Left lung (tissue), 10 donors: ENCODE results near the gene CCDC167. TPM values are rescaled to one million over a fixed set of nuclear protein-coding genes. Genes with fewer than 3 reads are reported as not detected.
"Not testable (repeated sequence)": the region's sequence is repeated elsewhere in the genome, so short reads cannot be mapped to it uniquely, and the experiment has no call there.

Experiments
- ATAC-seq: fragments of 200-7000 bp; cut with Tn5 transposase; one replicate; pipeline ENCODE4 v1.9.1; 2020; ENCODE audit warnings: moderate library complexity
- DNase-seq, 4 donors: peaks; one replicate each; pipeline ENCODE4 v3.0.0-alpha.2; 2013 to 2020
- H3K27ac ChIP-seq, 2 donors: fragments of 200-600 bp; sonication (generic) in 1 of 2; one replicate each; pipeline versions ENCODE4 v1.5.0 to v1.8.0; 2020 to 2021
- H3K27me3 ChIP-seq, 2 donors: fragments of 200-600 bp; sonication (generic) in 1 of 2; one replicate each; pipeline versions ENCODE4 v1.5.0 to v1.8.0; 2020 to 2021
- H3K36me3 ChIP-seq, 2 donors: fragments of 200-600 bp; sonication (generic) in 1 of 2; one replicate each; pipeline versions ENCODE4 v1.5.0 to v1.8.0; 2020 to 2021
- H3K4me1 ChIP-seq, 2 donors: fragments of 200-600 bp; one replicate each; pipeline ENCODE4 v1.8.0; 2021
- H3K4me3 ChIP-seq, 2 donors: fragments of 200-600 bp; sonication (generic) in 1 of 2; one replicate each; pipeline versions ENCODE4 v1.5.0 to v1.8.0; 2020 to 2021; ENCODE audit warnings: mild to moderate bottlenecking in 1 of 2
- H3K9me3 ChIP-seq, 2 donors: fragments of 200-600 bp; sonication (generic) in 1 of 2; one replicate each; pipeline versions ENCODE4 v1.5.0 to v1.8.0; 2020 to 2021
- intact Hi-C, 2 donors: fragments of 100-400 bp; cut with DNase I; formaldehyde crosslinking; loops; one replicate each; pipeline versions ENCODE4 v1.11.2 to v1.14.2; 2022
- polyA plus RNA-seq, 6 donors: library from polyadenylated mRNA; unstranded; fragments of 120-200 nt; gene quantifications; one replicate each; pipeline ENCODE4 v1.2.1, GENCODE V29; 2013; ENCODE audit not compliant: insufficient read length in 6 of 6
- total RNA-seq, 2 donors: library from RNA; stranded (reverse); fragmentation: NEBNext Ultra II Directional; extraction: Animal tissue kit (Norgen Biotek cat#: 25700); gene quantifications; one replicate each; pipeline ENCODE4 v1.2.1, GENCODE V29; 2021
- TF ChIP-seq, protein P1 (sequence below), 2 donors: fragments of 200-600 bp; sonication (generic) in 1 of 2; IDR thresholded peaks; one replicate each; pipeline versions ENCODE4 v1.5.0 to v1.8.0; 2021; ENCODE audit warnings: antibody characterized with exemption in 2 of 2
- donor health status: DM: no; HTN: yes; CAD: no.
- donor health status: DM: no; HTN: no; CAD: no.

The CCDC167 gene
- total and polyA plus RNA-seq, 8 donors = 18.2 to 25.2 (median 23.7) TPM

DNA sequence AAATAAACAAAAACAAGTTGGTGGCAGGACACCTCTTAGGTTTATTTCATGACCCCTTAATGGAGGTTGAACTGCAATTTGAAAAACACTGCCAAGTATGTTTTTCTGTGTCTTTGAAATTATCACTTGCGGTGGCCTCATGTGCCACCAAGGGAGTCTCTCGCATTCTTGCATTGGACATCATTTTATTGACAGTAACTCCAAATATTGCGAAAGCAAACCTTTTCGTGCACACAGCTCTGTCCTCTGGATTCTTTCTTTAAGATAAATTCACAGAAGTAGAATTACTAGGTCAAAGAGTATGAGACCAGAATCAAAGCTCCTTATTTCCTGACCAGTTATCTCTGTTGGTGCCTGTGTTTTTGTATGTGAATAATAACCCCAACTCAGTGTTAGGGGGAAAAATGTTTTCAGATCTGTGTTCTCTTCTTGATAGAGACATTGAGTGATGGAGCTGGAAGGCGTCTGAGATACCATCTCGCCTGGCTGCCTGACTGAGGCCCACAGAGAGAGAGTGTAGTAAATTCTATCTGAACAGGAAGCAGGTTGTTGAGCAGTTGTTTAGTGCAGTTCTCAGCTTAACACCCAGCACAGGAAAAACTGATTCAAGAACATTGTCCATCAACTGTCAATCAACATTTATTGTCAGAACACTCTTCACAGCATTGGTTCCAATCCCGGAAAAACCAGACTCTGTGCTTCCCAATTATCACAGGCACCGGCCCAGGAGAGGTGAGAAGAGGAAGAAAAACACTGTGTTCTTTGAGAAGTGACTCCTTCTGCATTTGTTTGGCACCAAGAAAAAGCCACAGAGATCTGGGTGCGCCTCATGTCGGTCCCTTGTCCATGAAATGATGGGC, 2.2 kb upstream of the CCDC167 start:
- ATAC-seq (no peak), DNase-seq (no peak)
- H3K36me3 ChIP-seq = no peaks in the 10 kb centered on the region
- H3K4me3 ChIP-seq = no peak overlapping the region
- peak overlapping the region in 1 of 2 donors; percentile 41 for H3K27ac ChIP-seq
- H3K4me1 ChIP-seq = peaks cover 3 to 15% of the 10 kb centered on the region in 2 donors
- TF ChIP-seq, protein P1, sequence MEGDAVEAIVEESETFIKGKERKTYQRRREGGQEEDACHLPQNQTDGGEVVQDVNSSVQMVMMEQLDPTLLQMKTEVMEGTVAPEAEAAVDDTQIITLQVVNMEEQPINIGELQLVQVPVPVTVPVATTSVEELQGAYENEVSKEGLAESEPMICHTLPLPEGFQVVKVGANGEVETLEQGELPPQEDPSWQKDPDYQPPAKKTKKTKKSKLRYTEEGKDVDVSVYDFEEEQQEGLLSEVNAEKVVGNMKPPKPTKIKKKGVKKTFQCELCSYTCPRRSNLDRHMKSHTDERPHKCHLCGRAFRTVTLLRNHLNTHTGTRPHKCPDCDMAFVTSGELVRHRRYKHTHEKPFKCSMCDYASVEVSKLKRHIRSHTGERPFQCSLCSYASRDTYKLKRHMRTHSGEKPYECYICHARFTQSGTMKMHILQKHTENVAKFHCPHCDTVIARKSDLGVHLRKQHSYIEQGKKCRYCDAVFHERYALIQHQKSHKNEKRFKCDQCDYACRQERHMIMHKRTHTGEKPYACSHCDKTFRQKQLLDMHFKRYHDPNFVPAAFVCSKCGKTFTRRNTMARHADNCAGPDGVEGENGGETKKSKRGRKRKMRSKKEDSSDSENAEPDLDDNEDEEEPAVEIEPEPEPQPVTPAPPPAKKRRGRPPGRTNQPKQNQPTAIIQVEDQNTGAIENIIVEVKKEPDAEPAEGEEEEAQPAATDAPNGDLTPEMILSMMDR (IDR thresholded peaks at IDR 0.05) = no peak
- no peaks in the 10 kb centered on the region for H3K9me3 ChIP-seq
- H3K27me3 ChIP-seq = no peaks in the 10 kb centered on the region
- intact Hi-C loops = no loop called here

DNA sequence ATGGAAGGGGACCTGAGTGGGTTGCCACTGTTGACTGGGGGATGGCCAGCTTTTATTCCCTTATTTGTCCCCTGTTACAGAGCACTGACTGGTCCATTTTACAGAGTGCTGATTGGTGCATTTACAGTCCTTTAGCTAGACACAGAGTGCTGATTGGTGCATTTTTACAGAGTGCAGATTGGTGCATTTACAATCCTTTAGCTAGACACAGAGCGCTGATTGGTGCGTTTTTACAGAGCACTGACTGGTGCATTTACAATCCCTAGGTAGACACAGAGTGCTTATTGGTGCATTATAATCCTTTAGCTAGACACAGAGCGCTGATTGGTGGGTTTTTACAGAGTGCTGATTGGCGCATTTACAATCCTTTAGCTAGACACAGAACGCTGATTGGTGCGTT, 1.2 kb upstream of the CCDC167 start:
- H3K27ac ChIP-seq, H3K27me3 ChIP-seq, H3K4me3 ChIP-seq, DNase-seq, ATAC-seq, intact Hi-C loops, H3K36me3 ChIP-seq, H3K9me3 ChIP-seq: not testable (repeated sequence)
- peaks cover 3 to 15% of the 10 kb centered on the region in 2 donors for H3K4me1 ChIP-seq

DNA sequence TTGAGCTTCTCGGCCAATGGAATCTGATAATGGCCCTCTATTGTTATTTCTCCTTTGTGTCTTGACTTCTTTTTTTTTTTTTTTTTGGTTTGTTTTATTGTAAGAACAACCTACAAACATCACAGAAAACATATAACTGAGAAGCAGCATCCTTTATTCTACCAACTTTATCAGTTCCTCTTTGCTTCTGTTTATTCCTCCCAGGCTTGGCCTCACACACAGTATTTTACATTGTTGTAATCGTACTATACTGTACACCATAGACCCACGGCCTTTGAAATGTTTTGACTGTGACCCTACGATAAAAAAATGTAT, 558 bp upstream of the CCDC167 start:
- no peaks in the 10 kb centered on the region for H3K36me3 ChIP-seq
- peak overlapping the region; percentile 59 to 76 for H3K4me3 ChIP-seq
- DNase-seq = no peak
- intact Hi-C loops = no loop called here
- ATAC-seq = no peak
- no peaks in the 10 kb centered on the region for H3K9me3 ChIP-seq
- TF ChIP-seq, protein P1 (IDR thresholded peaks at IDR 0.05) = no peak
- H3K4me1 ChIP-seq = peaks cover 3 to 15% of the 10 kb centered on the region in 2 donors
- peak overlapping the region in 1 of 2 donors; percentile 50 for H3K27ac ChIP-seq
- no peaks in the 10 kb centered on the region for H3K27me3 ChIP-seq

DNA sequence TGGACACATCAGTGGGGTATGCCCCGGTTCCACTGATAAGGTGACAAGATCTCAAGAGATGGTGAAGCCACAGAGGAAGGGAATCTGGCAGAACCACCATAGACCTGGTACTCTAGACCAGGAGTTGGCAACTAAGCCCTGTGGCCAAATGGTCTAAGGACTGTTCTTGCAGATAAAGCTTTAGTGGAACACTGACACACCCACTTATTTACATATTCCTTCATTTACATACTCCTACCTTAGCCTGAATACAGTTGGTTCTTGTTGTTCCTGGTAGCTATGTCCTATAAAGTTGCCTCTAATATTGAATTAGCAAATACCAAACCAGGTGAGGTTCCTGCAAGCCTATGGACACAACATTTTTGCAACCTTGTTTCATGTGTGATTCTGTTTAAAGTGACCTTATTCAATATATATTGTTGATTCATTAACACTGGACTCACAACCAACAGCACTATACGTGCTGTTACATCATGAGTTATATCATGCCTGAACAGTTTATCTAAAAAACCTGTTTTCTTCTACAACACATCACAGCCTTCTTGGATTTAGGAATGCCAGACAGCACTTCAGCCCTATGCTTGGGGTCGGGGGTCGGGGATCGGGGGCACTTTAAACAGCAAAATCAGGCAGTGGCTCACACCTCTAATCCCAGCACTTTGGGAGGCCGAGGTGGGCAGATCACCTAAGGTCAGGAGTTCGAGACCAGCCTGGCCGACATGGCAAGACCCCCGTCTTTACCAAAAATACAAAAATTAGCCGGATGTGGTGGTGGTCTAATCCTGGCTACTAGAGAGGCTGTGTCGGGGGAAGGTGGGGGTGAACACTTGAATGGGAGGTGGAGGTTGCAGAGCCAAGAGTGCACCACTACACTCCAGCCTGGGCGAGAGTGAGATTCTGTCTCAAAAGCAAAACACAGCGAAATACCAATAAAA, 2.5 kb downstream of the CCDC167 start:
- intact Hi-C loops = no loop called here
- ATAC-seq = no peak

DNA sequence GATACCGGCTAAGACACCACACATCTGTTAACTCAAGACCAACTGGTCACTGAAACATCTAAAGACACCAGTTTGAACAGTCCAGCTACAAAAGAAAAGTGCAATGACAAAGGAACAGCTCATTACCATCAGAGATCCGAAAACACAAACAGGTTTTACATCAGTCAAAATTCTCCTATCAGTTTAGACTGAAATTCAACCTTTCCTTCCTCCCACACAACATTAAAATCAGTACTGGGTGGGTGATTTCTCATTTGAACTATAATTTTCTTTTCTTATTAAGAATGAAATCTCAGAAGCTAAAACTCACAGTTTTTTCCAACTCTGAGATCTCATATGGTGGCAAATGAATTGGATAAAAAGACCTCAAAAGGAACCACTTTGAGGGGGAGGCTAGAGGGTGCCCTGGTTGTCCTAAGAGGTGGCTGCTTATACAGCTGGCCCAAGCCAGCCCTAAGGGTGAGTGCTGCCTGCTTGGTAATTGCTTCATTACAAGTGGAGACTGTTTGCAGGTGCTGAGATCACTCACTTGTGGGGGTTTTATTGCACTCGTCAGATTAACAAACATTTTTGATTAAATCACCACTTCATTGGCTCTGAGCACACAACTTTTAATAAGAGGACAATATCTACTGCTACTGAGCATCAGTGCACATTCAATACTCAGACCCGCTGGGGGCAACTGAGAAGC, 4.3 kb downstream of the CCDC167 start:
- intact Hi-C loops = no loop called here
- Histone ChIP-seq H3K27ac (no peak overlapping the region), H3K9me3 (no peaks in the 10 kb centered on the region), H3K4me1 (peaks cover 3 to 16% of the 10 kb centered on the region in 2 donors), H3K4me3 (no peak overlapping the region), H3K27me3 (no peaks in the 10 kb centered on the region), H3K36me3 (no peaks in the 10 kb centered on the region)
- ATAC-seq (no peak), DNase-seq (no peak)
- TF ChIP-seq, protein P1 (IDR thresholded peaks at IDR 0.05) = no peak

More for the DNA sequence above, 2.5 kb downstream of the CCDC167 start:
- H3K36me3 ChIP-seq = no peaks in the 10 kb centered on the region
- no peaks in the 10 kb centered on the region for H3K9me3 ChIP-seq
- no peaks in the 10 kb centered on the region for H3K27me3 ChIP-seq
- TF ChIP-seq, protein P1 (IDR thresholded peaks at IDR 0.05) = no peak
- peaks cover 3 to 15% of the 10 kb centered on the region in 2 donors for H3K4me1 ChIP-seq
- no peak overlapping the region for H3K4me3 ChIP-seq
- H3K27ac ChIP-seq = no peak overlapping the region
- no peak for DNase-seq
